ENCODE results near the gene TNPO1. TPM values are rescaled to one million over a fixed set of nuclear protein-coding genes. Genes with fewer than 3 reads are reported as not detected.

Gene TNPO1
- polyA plus RNA-seq, 2 of the 4 experiments (the other 2 are of a cell fraction) = 199 to 350 TPM

DNA sequence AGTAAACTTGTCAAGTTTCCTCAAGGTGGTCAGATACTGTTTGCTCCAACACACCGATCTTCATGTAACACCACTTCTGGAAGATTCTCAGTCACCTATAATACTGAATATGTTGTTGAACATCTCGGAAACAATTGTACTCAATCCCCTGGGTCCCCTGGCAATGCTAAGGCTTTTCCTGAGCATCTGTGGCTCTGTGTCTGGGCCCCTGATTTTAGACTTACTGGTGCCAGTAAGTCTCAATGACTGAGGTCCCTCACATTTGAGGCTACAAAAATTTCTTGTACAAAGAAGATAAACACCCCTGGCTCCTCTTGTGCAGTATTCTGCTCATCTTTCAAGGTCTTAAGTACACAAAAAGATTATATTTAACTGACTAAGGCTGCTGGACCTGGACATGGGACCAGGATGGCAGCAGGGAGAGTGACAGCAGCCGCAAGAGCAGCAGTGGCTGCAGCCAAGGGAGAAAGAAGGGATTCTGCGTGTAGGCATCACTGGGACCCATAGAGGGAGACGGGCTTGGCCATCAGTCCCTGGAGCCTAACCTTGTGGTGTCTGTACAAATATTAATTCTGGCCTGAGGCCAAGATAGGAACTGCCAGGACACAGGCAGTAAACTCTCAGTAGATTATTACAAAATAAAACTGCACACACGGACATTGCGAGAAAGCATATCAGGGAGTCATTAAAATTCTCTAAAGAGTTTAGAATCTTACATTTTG is 49.0 kb upstream of the TNPO1 start:
- ATAC-seq = peak; percentile 97 to 99
- peak; percentile 41 to 74 for DNase-seq (ENCODE audit: low read depth in 1 of 2, low spot score in 1 of 2)
- H3K27ac ChIP-seq = peak overlapping the region in 1 of 2 experiments; percentile 34; a peak in 1 of 6 replicates
- H3K9me3 ChIP-seq = 0 out of 3 replicates have a peak, but pooled peaks cover 4% of the 10 kb centered on the region
- WGBS (ENCODE audit: missing lambda C conversion rate) = 29% methylated on average over 7 of the region's 7 CpGs
- CTCF ChIA-PET = interaction anchor here (1.1 kb wide), 1 partner anchor 216 kb away, joined by 3 read pairs; no protein-coding TSS in a partner anchor
- POLR2A ChIA-PET = no interaction called here
- FAIRE-seq = no peak
- peak overlapping the region; percentile 57 for H3K4me2 ChIP-seq
- TF ChIP-seq FOSB (CRISPR knock-in tag; IDR thresholded peaks at IDR 0.05) (no peak), CEBPB (IDR thresholded peaks at IDR 0.05) (0 out of 4 replicates have a peak, but pooled peaks of 1 of the 2 experiments have one; percentile 13), KDM1A (IDR thresholded peaks at IDR 0.05; ENCODE audit: low read depth) (no peak), SMC3 (IDR thresholded peaks at IDR 0.05) (peak; percentile 26; the same call in 1 of the 3 replicates), TP53 (CRISPR knock-in tag; IDR thresholded peaks at IDR 0.05) (no peak), JUN (IDR thresholded peaks at IDR 0.05) (no peak), CBX8 (IDR thresholded peaks at IDR 0.05) (no peak), ZSCAN20 (CRISPR knock-in tag; IDR thresholded peaks at IDR 0.05) (no peak), ZC3H11A (IDR thresholded peaks at IDR 0.05) (no peak), CBX2 (IDR thresholded peaks at IDR 0.05; ENCODE audit: borderline replicate concordance, low read depth) (no peak), RARB (CRISPR knock-in tag; IDR thresholded peaks at IDR 0.05) (no peak), PBX3 (IDR thresholded peaks at IDR 0.05) (no peak), GATA3 (IDR thresholded peaks at IDR 0.05; ENCODE audit: borderline replicate concordance) (no peak), PHF8 (IDR thresholded peaks at IDR 0.05; ENCODE audit: borderline replicate concordance, low read depth) (no peak), CHD2 (IDR thresholded peaks at IDR 0.05; ENCODE audit: low read length, partially characterized antibody) (no peak), NPAS2 (CRISPR knock-in tag; IDR thresholded peaks at IDR 0.05; ENCODE audit: borderline replicate concordance) (no peak), BHLHE40 (IDR thresholded peaks at IDR 0.05; ENCODE audit: low read depth, low read length) (no peak), ATOH8 (CRISPR knock-in tag; IDR thresholded peaks at IDR 0.05; ENCODE audit: low read depth) (no peak), MYC (IDR thresholded peaks at IDR 0.05; ENCODE audit: borderline replicate concordance, low read length) (no peak), ELK1 (IDR thresholded peaks at IDR 0.05; ENCODE audit: low read depth, low read length) (no peak), HOXB13 (CRISPR knock-in tag; IDR thresholded peaks at IDR 0.05; ENCODE audit: low read depth) (no peak), RAD21 (conservative IDR thresholded peaks at IDR 0.05 in 1 of 2, IDR thresholded peaks at IDR 0.05 in 1 of 2) (peak; percentile 28; a peak in 4 of 5 replicates)
- TF ChIP-seq, protein P1, sequence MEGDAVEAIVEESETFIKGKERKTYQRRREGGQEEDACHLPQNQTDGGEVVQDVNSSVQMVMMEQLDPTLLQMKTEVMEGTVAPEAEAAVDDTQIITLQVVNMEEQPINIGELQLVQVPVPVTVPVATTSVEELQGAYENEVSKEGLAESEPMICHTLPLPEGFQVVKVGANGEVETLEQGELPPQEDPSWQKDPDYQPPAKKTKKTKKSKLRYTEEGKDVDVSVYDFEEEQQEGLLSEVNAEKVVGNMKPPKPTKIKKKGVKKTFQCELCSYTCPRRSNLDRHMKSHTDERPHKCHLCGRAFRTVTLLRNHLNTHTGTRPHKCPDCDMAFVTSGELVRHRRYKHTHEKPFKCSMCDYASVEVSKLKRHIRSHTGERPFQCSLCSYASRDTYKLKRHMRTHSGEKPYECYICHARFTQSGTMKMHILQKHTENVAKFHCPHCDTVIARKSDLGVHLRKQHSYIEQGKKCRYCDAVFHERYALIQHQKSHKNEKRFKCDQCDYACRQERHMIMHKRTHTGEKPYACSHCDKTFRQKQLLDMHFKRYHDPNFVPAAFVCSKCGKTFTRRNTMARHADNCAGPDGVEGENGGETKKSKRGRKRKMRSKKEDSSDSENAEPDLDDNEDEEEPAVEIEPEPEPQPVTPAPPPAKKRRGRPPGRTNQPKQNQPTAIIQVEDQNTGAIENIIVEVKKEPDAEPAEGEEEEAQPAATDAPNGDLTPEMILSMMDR (IDR thresholded peaks at IDR 0.05) = 0 out of 3 replicates have a peak, but pooled peaks have one; percentile 11
- H3K4me1 ChIP-seq = peaks cover 13% of the 10 kb centered on the region
- H3K4me3 ChIP-seq = no peak overlapping the region

Measured in A549 (cell line).